GM23338 (cell line): ENCODE data around the gene GNRH2. TPM values are rescaled to one million over a fixed set of nuclear protein-coding genes. Genes with fewer than 3 reads are reported as not detected.

ENCODE experiments used
- ATAC-seq: fragments of 200-7000 bp; cut with Tn5 transposase; 3 replicates; pipeline ENCODE4 v1.9.1; 2020
- DNase-seq: peaks from one replicate; pipeline ENCODE4 v3.0.0-alpha.2; 2015; ENCODE audit warnings: low spot score
- H2AFZ ChIP-seq: fragments of 200-600 bp; sonication (generic); 2 replicates; pipeline ENCODE4 v1.8.0; 2016; ENCODE audit warnings: antibody characterized with exemption, mild to moderate bottlenecking, moderate library complexity
- H3F3A ChIP-seq: fragments of 200-600 bp; sonication (generic); replicated peaks from 2 replicates; pipeline ENCODE4 v1.8.0; 2017; ENCODE audit warnings: antibody characterized with exemption, mixed run types, low read depth
- H3K27ac ChIP-seq: fragments of 200-600 bp; sonication (generic); 2 replicates; pipeline ENCODE4 v1.6.1; 2016; ENCODE audit warnings: low read depth
- H3K27me3 ChIP-seq: fragments of 200-600 bp; sonication (generic); 2 replicates; pipeline ENCODE4 v1.8.0; 2016; ENCODE audit warnings: mild to moderate bottlenecking, mixed run types, moderate library complexity; ENCODE audit not compliant: insufficient read depth
- H3K36me3 ChIP-seq: fragments of 200-600 bp; sonication (generic); 2 replicates; pipeline ENCODE4 v1.8.0; 2016; ENCODE audit warnings: mild to moderate bottlenecking; ENCODE audit not compliant: insufficient read depth
- H3K4me1 ChIP-seq: fragments of 200-600 bp; sonication (generic); 2 replicates; pipeline ENCODE4 v1.8.0; 2016; ENCODE audit warnings: mild to moderate bottlenecking, moderate library complexity; ENCODE audit not compliant: insufficient read depth
- H3K4me2 ChIP-seq: fragments of 200-600 bp; sonication (generic); 2 replicates; pipeline ENCODE4 v1.7.1; 2017; ENCODE audit warnings: mixed run types
- H3K4me3 ChIP-seq: fragments of 200-600 bp; sonication (generic); 2 replicates; pipeline ENCODE4 v1.6.1; 2016; ENCODE audit warnings: mixed run types
- H3K79me2 ChIP-seq: fragments of 200-600 bp; sonication (generic); replicated peaks from 2 replicates; pipeline ENCODE4 v1.8.0; 2017; ENCODE audit warnings: mild to moderate bottlenecking; ENCODE audit not compliant: insufficient read depth
- H3K9me2 ChIP-seq: fragments of 200-600 bp; sonication (generic); 2 replicates; pipeline ENCODE4 v1.8.0; 2017; ENCODE audit not compliant: insufficient read depth
- H4K20me1 ChIP-seq: fragments of 200-600 bp; sonication (generic); replicated peaks from 2 replicates; pipeline ENCODE4 v1.8.0; 2017; ENCODE audit warnings: mild to moderate bottlenecking; ENCODE audit not compliant: insufficient read depth
- H3K27ac Mint-ChIP-seq: 2 replicates; pipeline ENCODE4 v1.8.0; 2020; ENCODE audit warnings: inconsistent platforms, mild to moderate bottlenecking, moderate library complexity, mixed read lengths
- H3K27me3 Mint-ChIP-seq: 3 replicates; pipeline ENCODE4 v1.8.0; 2022; ENCODE audit warnings: low read depth, mild to moderate bottlenecking, moderate library complexity, mixed read lengths, inconsistent platforms; ENCODE audit not compliant: insufficient read depth, poor library complexity
- H3K36me3 Mint-ChIP-seq: 3 replicates; pipeline ENCODE4 v1.8.0; 2021; ENCODE audit warnings: low read depth, mild to moderate bottlenecking, inconsistent platforms, moderate library complexity, mixed read lengths
- H3K4me1 Mint-ChIP-seq: 3 replicates; pipeline ENCODE4 v1.8.0; 2020; ENCODE audit warnings: mild to moderate bottlenecking, inconsistent platforms, mixed read lengths
- H3K4me3 Mint-ChIP-seq: 3 replicates; pipeline ENCODE4 v1.8.0; 2021; ENCODE audit warnings: moderate library complexity, mild to moderate bottlenecking, inconsistent platforms, mixed read lengths
- H3K9me3 Mint-ChIP-seq: 3 replicates; pipeline ENCODE4 v1.8.0; 2020; ENCODE audit warnings: moderate library complexity, mild to moderate bottlenecking, inconsistent platforms, mixed read lengths
- CREB1 ChIP-seq: fragments of 250-450 bp; sonication (Bioruptor Pico); IDR thresholded peaks from 2 replicates; pipeline ENCODE4 v1.5.0; 2020; ENCODE audit warnings: low read depth, mild to moderate bottlenecking, moderate library complexity
- CTCF ChIP-seq, 2 experiments: fragments of 200-600 bp in 1 of 2; sonication (generic) in 1 of 2; conservative IDR thresholded peaks; 2 replicates each; pipeline versions ENCODE4 v1.5.1 to v1.6.1; 2016 to 2017; ENCODE audit warnings: antibody characterized with exemption in 2 of 2, low read depth in 2 of 2, mild to moderate bottlenecking in 2 of 2, moderate library complexity in 1 of 2
- ETS1 ChIP-seq: IDR thresholded peaks from 2 replicates; pipeline ENCODE4 v1.6.1; 2016; ENCODE audit warnings: antibody characterized with exemption
- EZH2 ChIP-seq: fragments of 200-600 bp; sonication (generic); IDR thresholded peaks from one replicate; pipeline ENCODE4 v1.8.0; 2017; ENCODE audit warnings: antibody characterized with exemption, mild to moderate bottlenecking, low read depth; ENCODE audit not compliant: unreplicated experiment
- EZH2phosphoT487 ChIP-seq: fragments of 200-600 bp; sonication (generic); IDR thresholded peaks from one replicate; pipeline ENCODE4 v1.8.1; 2018; ENCODE audit warnings: antibody characterized with exemption; ENCODE audit not compliant: unreplicated experiment
- JUNB ChIP-seq: IDR thresholded peaks from one replicate; pipeline ENCODE4 v1.6.1; 2016; ENCODE audit warnings: antibody characterized with exemption; ENCODE audit not compliant: unreplicated experiment
- NANOG ChIP-seq: IDR thresholded peaks from 2 replicates; pipeline ENCODE4 v1.6.1; 2016; ENCODE audit warnings: antibody characterized with exemption, borderline replicate concordance
- POLR2AphosphoS5 ChIP-seq: IDR thresholded peaks from 2 replicates; pipeline ENCODE4 v1.6.1; 2016; ENCODE audit warnings: antibody characterized with exemption, low read depth
- REST ChIP-seq: IDR thresholded peaks from one replicate; pipeline ENCODE4 v1.6.1; 2018; ENCODE audit warnings: antibody characterized with exemption; ENCODE audit not compliant: unreplicated experiment
- STAT1 ChIP-seq: IDR thresholded peaks from one replicate; pipeline ENCODE4 v1.6.1; 2016; ENCODE audit warnings: antibody characterized with exemption; ENCODE audit not compliant: unreplicated experiment
- ZNF114 ChIP-seq: fragments of 250-450 bp; sonication (Bioruptor Pico); IDR thresholded peaks from 2 replicates; pipeline ENCODE4 v1.5.0; 2020; ENCODE audit warnings: mild to moderate bottlenecking, moderate library complexity
- ZNF331 ChIP-seq: fragments of 250-450 bp; sonication (Bioruptor Pico); IDR thresholded peaks from 2 replicates; pipeline ENCODE4 v1.5.0; 2020; ENCODE audit warnings: low read depth, mild to moderate bottlenecking, moderate library complexity
- ZNF462 ChIP-seq: fragments of 250-450 bp; sonication (Bioruptor Pico); IDR thresholded peaks from 2 replicates; pipeline ENCODE4 v1.5.0; 2020; ENCODE audit warnings: mild to moderate bottlenecking, moderate library complexity
- long read RNA-seq: library from polyadenylated mRNA; unstranded; transcript quantifications from one replicate; pipeline ENCODE4 v2.0.0, GENCODE V29; 2020; ENCODE audit not compliant: unreplicated experiment
- polyA plus RNA-seq: library from polyadenylated mRNA; unstranded; fragments of >200 nt; fragmentation: Nextera tagmentation; extraction: Ambion mirVana; gene quantifications from 2 replicates; pipeline ENCODE4 v1.2.1, GENCODE V29; 2016
- total RNA-seq: library from RNA; depleted of rRNA; stranded (reverse); fragments of >200 nt; shearing (Covaris generic); gene quantifications from 2 replicates; pipeline ENCODE4 v1.2.3, GENCODE V29; 2014; rRNA removed

Gene GNRH2
- total RNA-seq (not detected in 2 replicates), polyA plus RNA-seq (not detected in 2 replicates)
- long read RNA-seq = 0 reads

GRCh38 chr20:3043322-3043721, at the start of gene GNRH2:
Gene GNRH2 (plus strand): TSS chr20:3043622. CDS start chr20:3044415, 793 bp downstream.
- H3K9me3 Mint-ChIP-seq = no peaks in the 10 kb centered on the region; the same call in 2 of the 3 replicates
- peaks cover 16% of the 10 kb centered on the region for H3K27me3 Mint-ChIP-seq
- H4K20me1 ChIP-seq = peaks cover 7% of the 10 kb centered on the region
- peaks cover 10% of the 10 kb centered on the region; the same call in 1 of the 2 replicates for H3K36me3 ChIP-seq
- no peak within 1 kb of the TSS; the same call in 1 of the 2 replicates for H3K4me3 ChIP-seq
- peaks cover 4% of the 10 kb centered on the region; the same call in 1 of the 2 replicates for H3K9me2 ChIP-seq
- H3K36me3 Mint-ChIP-seq = peaks cover 47% of the 10 kb centered on the region
- DNase-seq = no peak
- peak within 1 kb of the TSS; percentile 44 for H3K4me3 Mint-ChIP-seq
- H3K4me1 Mint-ChIP-seq = peaks cover 25% of the 10 kb centered on the region
- no peak within 1 kb of the TSS for H3K27ac ChIP-seq
- H3K4me1 ChIP-seq = peaks cover 24% of the 10 kb centered on the region
- 0 out of 2 replicates have a peak, but pooled peaks cover under 1% of the 10 kb centered on the region for H3F3A ChIP-seq
- peak within 1 kb of the TSS; percentile 44; the same call in 1 of the 2 replicates for H3K4me2 ChIP-seq
- H3K27me3 ChIP-seq = no peaks in the 10 kb centered on the region
- H2AFZ ChIP-seq = no peak within 1 kb of the TSS
- TF ChIP-seq EZH2 (no peak), STAT1 (no peak), ETS1 (no peak), CTCF (conservative IDR thresholded peaks at IDR 0.05; ENCODE audit: low read depth in 2 of 2) (no peak), CREB1 (CRISPR knock-in tag) (no peak), POLR2AphosphoS5 (no peak), REST (no peak), ZNF331 (CRISPR knock-in tag) (no peak), NANOG (no peak), EZH2phosphoT487 (no peak), ZNF114 (CRISPR knock-in tag) (no peak), ZNF462 (CRISPR knock-in tag) (no peak), JUNB (no peak)
- H3K27ac Mint-ChIP-seq = no peak within 1 kb of the TSS
- H3K79me2 ChIP-seq = peaks cover 11% of the 10 kb centered on the region
- ATAC-seq = no peak
